Measurements from ENCODE around the gene SCN9A.
"Not testable (repeated sequence)": the region's sequence is repeated elsewhere in the genome, so short reads cannot be mapped to it uniquely, and the experiment has no call there.

SCN9A gene

GRCh38 chr2:166332106-166332505 is 43.6 kb downstream of the SCN9A start:
- DNase-seq = no peak

GRCh38 chr2:166331468-166331867 is 44.3 kb downstream of the SCN9A start:
- no peak for DNase-seq

GRCh38 chr2:166329465-166329864 is 46.3 kb downstream of the SCN9A start:
- DNase-seq = no peak

GRCh38 chr2:166328147-166328546 is 47.6 kb downstream of the SCN9A start:
- DNase-seq = no peak

GRCh38 chr2:166321076-166321475 is 54.7 kb downstream of the SCN9A start:
- no peak for DNase-seq

- peak; percentile 92 for DNase-seq
These were observed 61.6 kb downstream of the SCN9A start for GRCh38 chr2:166314022-166314759.

- DNase-seq = not testable (repeated sequence)
These were observed 62.9 kb downstream of the SCN9A start for GRCh38 chr2:166312863-166313262.

- no peak for DNase-seq
These were observed 68.4 kb downstream of the SCN9A start for GRCh38 chr2:166307326-166307725.

GRCh38 chr2:166304656-166305055 is 71.1 kb downstream of the SCN9A start:
- DNase-seq = no peak

GRCh38 chr2:166302036-166302435 is 73.7 kb downstream of the SCN9A start:
- DNase-seq = no peak

GRCh38 chr2:166297951-166298350 is 77.8 kb downstream of the SCN9A start:
- DNase-seq = no peak

GRCh38 chr2:166293984-166294383 is 81.8 kb downstream of the SCN9A start:
- no peak for DNase-seq

GRCh38 chr2:166285215-166285614 is 90.5 kb downstream of the SCN9A start:
- DNase-seq = no peak

GRCh38 chr2:166284359-166284758 is 91.4 kb downstream of the SCN9A start:
- no peak for DNase-seq

GRCh38 chr2:166282154-166282553 is 93.6 kb downstream of the SCN9A start:
- DNase-seq = no peak

GRCh38 chr2:166278856-166279255 is 96.9 kb downstream of the SCN9A start:
- DNase-seq = no peak

- DNase-seq = no peak
These were observed 105.4 kb downstream of the SCN9A start for GRCh38 chr2:166270376-166270775.

GRCh38 chr2:166269322-166269721 is 106.4 kb downstream of the SCN9A start:
- DNase-seq = no peak

GRCh38 chr2:166257859-166258258 is 117.9 kb downstream of the SCN9A start:
- no peak for DNase-seq

- DNase-seq = no peak
These were observed 118.8 kb downstream of the SCN9A start for GRCh38 chr2:166256896-166257295.

GRCh38 chr2:166249318-166249717 is 126.4 kb downstream of the SCN9A start:
- no peak for DNase-seq

GRCh38 chr2:166246901-166247300 is 128.8 kb downstream of the SCN9A start:
- peak; percentile 4 for DNase-seq

GRCh38 chr2:166242309-166242708 is 133.4 kb downstream of the SCN9A start:
- DNase-seq = no peak

- no peak for DNase-seq
These were observed 135.1 kb downstream of the SCN9A start for GRCh38 chr2:166240387-166241313.

Data from fibroblast of skin of right quadriceps (primary cell).